RWPE2 (cell line): ENCODE data around the gene SLC4A1.

ENCODE experiments used
- ATAC-seq: fragments of 200-7000 bp; cut with Tn5 transposase; 3 replicates; pipeline ENCODE4 v1.9.1; 2021; ENCODE audit warnings: low read depth
- DNase-seq: peaks from one replicate; pipeline ENCODE4 v3.0.0-alpha.2; 2020; ENCODE audit warnings: low spot score
- H3K27ac ChIP-seq: fragments of 450-650 bp; 2 replicates; pipeline ENCODE4 v1.5.1; 2017; ENCODE audit warnings: mild to moderate bottlenecking; ENCODE audit not compliant: poor library complexity, severe bottlenecking
- H3K27me3 ChIP-seq: fragments of 250-450 bp; sonication (Bioruptor Pico); 2 replicates; pipeline ENCODE4 v1.5.1; 2021; ENCODE audit warnings: mild to moderate bottlenecking, moderate library complexity; ENCODE audit not compliant: insufficient read depth, poor library complexity, severe bottlenecking
- H3K36me3 ChIP-seq: fragments of 250-450 bp; sonication (Bioruptor Pico); 2 replicates; pipeline ENCODE4 v1.5.1; 2020; ENCODE audit warnings: low read depth, mild to moderate bottlenecking, moderate library complexity
- H3K4me1 ChIP-seq: fragments of 250-450 bp; sonication (Bioruptor Pico); 2 replicates; pipeline ENCODE4 v1.5.1; 2021; ENCODE audit warnings: mild to moderate bottlenecking, moderate library complexity; ENCODE audit not compliant: insufficient read depth, poor library complexity, severe bottlenecking
- H3K4me3 ChIP-seq: fragments of 250-450 bp; sonication (Bioruptor Pico); 2 replicates; pipeline ENCODE4 v1.5.1; 2021; ENCODE audit warnings: mild to moderate bottlenecking, moderate library complexity; ENCODE audit not compliant: severe bottlenecking
- H3K9me3 ChIP-seq: fragments of 250-450 bp; sonication (Bioruptor Pico); 2 replicates; pipeline ENCODE4 v1.5.1; 2021; ENCODE audit warnings: mild to moderate bottlenecking, moderate library complexity; ENCODE audit not compliant: severe bottlenecking
- TF ChIP-seq, protein P1 (sequence below): fragments of 450-650 bp; IDR thresholded peaks from one replicate; pipeline ENCODE4 v1.5.1; 2017; ENCODE audit warnings: mild to moderate bottlenecking, moderate library complexity; ENCODE audit not compliant: poor library complexity, severe bottlenecking

The SLC4A1 gene

DNA sequence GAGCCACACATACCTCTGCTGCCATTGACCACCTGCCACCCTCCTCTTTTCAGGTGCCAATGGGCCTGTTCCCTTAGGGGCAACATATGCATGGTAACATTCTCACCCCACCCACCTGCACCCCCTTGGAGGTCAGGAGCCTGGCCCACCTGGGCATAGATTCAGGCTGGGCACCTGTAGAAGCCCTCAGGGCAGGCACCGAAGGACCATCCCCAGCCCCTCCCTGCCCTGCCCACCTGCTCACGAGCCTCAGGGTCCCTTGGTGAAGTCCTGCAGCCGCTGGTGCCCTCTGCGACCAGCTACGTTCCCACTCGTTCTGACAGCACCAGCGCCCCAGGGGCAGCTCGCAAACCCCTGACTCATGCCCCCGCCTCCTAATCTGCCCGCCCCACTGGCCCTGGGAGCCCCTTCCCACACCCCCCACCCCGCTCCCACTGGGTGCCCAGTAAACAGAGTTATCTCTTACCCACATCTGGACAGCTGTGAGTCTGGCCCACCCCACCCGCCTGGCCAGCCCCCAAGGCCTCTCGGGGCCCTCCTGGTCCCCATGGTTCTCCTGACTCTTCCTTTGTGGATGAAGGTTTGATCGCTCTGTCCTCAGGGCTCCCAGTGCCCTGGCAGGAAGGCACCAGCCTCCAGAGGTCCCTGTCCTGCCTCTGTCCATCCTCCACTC lies at the start of gene SLC4A1:
Gene SLC4A1 (minus strand): TSS at position 318 of the 673 bp plus-strand sequence. CDS start 5,269 bp downstream, outside the sequence.
- H3K4me3 ChIP-seq = no peak within 1 kb of the TSS
- TF ChIP-seq, protein P1, sequence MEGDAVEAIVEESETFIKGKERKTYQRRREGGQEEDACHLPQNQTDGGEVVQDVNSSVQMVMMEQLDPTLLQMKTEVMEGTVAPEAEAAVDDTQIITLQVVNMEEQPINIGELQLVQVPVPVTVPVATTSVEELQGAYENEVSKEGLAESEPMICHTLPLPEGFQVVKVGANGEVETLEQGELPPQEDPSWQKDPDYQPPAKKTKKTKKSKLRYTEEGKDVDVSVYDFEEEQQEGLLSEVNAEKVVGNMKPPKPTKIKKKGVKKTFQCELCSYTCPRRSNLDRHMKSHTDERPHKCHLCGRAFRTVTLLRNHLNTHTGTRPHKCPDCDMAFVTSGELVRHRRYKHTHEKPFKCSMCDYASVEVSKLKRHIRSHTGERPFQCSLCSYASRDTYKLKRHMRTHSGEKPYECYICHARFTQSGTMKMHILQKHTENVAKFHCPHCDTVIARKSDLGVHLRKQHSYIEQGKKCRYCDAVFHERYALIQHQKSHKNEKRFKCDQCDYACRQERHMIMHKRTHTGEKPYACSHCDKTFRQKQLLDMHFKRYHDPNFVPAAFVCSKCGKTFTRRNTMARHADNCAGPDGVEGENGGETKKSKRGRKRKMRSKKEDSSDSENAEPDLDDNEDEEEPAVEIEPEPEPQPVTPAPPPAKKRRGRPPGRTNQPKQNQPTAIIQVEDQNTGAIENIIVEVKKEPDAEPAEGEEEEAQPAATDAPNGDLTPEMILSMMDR = no peak
- H3K9me3 ChIP-seq = no peaks in the 10 kb centered on the region
- H3K4me1 ChIP-seq = no peaks in the 10 kb centered on the region
- H3K27ac ChIP-seq = no peak within 1 kb of the TSS
- no peak for DNase-seq
- ATAC-seq = no peak
- no peaks in the 10 kb centered on the region for H3K27me3 ChIP-seq
- H3K36me3 ChIP-seq = no peaks in the 10 kb centered on the region

DNA sequence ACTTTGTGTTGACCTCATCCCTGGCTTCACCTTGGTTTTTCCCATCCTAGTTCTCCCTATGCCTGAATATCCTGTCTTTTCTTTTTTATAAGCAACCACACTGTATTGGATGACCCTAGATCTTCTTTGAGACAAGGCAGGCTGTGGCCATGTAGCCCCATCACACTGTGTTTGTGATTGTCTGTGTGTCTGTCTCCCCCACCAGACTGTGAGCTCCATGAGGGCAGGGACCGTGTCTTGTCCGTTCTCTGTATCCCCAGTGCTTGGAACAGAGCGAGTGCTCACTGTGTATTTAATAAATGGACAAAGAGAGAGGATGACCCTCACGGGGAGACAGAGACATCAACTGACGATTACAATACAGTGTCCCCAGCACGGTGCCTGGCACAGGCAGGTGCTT lies 49.6 kb upstream of the SLC4A1 start:
- Histone ChIP-seq H3K36me3 (peaks cover 33% of the 10 kb centered on the region), H3K9me3 (no peaks in the 10 kb centered on the region), H3K4me1 (no peaks in the 10 kb centered on the region), H3K4me3 (no peak overlapping the region), H3K27me3 (peaks cover 5% of the 10 kb centered on the region), H3K27ac (no peak overlapping the region)
- no peak for DNase-seq
- no peak; the same call in 2 of the 3 replicates for ATAC-seq
- TF ChIP-seq, protein P1 = no peak

DNA sequence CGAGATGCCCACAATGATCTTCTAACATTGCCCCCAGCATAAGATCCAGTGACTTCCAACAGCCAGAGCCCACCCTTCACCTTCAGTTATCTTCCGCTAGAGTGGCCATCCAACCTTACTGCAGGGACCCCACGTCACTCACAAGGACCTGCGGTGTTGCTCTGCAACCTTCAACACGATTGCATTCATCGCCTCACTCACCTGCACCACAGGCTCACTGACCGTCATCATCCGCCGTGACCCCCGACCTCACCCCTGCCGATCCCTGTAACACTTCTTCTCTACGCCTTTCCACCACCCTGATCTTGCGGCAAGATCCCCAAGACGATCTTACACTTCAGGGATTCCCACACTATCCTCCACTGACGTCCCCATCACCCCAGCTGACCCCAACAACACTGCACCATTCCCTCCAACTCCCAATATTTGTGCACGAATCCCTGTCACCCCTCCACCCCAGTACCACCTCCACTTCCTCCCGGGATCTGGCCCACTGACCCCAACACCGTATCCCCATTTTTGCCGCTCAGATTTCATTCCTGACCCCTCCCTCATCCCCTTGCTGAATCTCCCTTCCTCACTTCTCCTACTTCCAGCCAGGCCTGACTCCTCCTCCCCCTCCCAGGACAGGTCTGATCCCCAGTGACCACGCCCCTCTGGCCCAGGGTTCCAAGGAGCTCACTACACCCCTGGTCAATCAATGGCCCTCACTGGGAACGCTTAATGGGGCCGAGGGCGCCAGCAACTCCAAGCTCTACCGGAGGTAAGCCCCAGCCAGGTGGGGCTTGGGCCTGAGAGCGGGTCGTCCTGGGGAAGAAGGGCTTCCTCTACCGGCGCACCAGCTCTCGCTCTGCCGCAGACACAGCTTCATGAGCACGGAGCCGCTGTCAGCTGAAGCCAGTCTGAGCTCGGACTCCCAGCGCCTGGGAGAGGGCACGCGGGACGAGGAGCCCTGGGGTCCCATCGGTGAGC lies 48.1 kb upstream of the SLC4A1 start:
- DNase-seq (no peak), ATAC-seq (no peak)
- H3K9me3 ChIP-seq = no peaks in the 10 kb centered on the region
- peaks cover 5% of the 10 kb centered on the region for H3K27me3 ChIP-seq
- peak overlapping the region; percentile 33 for H3K4me3 ChIP-seq
- peaks cover 18% of the 10 kb centered on the region for H3K36me3 ChIP-seq
- TF ChIP-seq, protein P1 = no peak
- no peak overlapping the region for H3K27ac ChIP-seq
- H3K4me1 ChIP-seq = no peaks in the 10 kb centered on the region

DNA sequence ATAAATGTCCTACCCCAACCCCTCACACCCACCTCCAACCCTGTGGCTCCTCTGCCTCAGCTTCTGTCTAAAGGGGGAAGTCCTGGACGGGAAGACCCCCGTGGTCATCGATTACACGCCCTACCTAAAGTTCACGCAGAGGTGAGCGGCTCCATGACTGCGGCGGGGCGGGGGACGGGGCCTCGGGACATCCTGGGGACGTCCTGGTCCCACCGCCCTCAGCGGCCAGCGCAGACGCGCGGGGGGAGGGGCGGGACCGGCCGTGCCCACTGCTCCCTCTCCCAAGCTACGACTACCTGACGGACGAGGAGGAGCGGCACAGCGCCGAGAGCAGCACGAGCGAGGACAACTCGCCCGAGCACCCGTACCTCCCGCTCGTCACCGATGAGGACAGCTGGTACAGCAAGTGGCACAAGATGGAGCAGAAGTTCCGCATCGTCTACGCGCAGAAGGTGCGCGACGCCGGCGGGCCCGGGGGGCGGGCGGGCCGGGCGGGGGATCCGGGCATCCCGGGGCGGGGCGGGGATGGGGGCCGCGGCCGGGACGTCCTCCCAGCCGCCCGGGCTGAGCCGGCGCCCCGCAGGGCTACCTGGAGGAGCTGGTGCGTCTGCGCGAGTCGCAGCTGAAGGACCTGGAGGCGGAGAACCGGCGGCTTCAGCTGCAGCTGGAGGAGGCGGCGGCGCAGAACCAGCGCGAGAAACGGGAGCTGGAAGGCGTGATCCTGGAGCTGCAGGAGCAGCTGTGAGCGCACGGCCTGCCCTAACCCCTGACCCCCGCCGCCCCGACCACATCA lies 47.1 kb upstream of the SLC4A1 start:
- Histone ChIP-seq H3K27ac (no peak overlapping the region), H3K4me3 (peak overlapping the region; percentile 33), H3K36me3 (peaks cover 9% of the 10 kb centered on the region; the same call in 1 of the 2 replicates), H3K27me3 (peaks cover 5% of the 10 kb centered on the region), H3K4me1 (no peaks in the 10 kb centered on the region), H3K9me3 (no peaks in the 10 kb centered on the region)
- DNase-seq = no peak
- TF ChIP-seq, protein P1 = no peak
- ATAC-seq = peak; percentile 66
